Fibroblast of pulmonary artery (primary cell): ENCODE data around the gene RNF112.

Source experiments
- DNase-seq: peaks from one replicate; pipeline ENCODE4 v3.0.0-alpha.2; 2010; ENCODE audit warnings: low read depth
- H3K4me3 ChIP-seq: replicated peaks from 2 replicates; pipeline ENCODE4 v1.5.1; 2011; ENCODE audit warnings: low read depth, mild to moderate bottlenecking, control low read depth, low read length, moderate library complexity
- TF ChIP-seq, protein P1 (sequence below): IDR thresholded peaks from 2 replicates; pipeline ENCODE4 v1.5.1; 2011; ENCODE audit warnings: mild to moderate bottlenecking, control low read depth, low read length, inconsistent platforms; ENCODE audit errors: missing control alignments

The RNF112 gene

DNA sequence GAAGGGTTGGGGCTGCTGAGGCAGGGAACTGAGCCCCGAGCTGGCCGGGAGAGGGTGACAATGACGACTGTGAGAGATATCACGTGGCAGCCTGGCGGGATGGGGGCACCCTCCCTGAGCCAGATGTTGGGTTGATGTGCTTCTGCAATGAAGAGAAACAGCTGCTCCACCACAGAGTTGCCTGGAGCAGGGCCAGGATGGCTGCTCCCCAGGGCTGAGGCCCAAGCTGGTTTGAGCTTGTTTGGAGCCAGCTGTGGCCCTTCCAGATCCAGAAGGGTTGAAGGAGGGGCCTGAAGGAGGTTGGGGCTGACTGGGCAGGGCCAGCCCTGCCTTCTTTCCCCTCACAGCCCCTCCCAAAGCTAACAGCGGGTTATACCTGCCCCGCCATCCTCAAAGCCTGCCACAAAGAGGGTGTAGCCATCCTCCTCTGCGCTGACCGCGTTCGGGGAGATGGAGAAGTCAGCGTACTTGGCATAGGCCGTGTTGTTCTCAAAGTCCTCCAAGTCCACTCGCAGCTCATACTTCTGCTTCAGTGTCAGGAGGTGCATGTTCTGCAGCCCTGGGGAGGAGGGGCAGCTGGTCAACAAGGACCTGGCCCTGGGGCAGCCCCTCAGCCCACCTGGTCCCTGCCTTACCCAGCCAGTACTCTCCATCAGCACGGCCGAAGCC, 26.2 kb upstream of the RNF112 start:
- TF ChIP-seq, protein P1, sequence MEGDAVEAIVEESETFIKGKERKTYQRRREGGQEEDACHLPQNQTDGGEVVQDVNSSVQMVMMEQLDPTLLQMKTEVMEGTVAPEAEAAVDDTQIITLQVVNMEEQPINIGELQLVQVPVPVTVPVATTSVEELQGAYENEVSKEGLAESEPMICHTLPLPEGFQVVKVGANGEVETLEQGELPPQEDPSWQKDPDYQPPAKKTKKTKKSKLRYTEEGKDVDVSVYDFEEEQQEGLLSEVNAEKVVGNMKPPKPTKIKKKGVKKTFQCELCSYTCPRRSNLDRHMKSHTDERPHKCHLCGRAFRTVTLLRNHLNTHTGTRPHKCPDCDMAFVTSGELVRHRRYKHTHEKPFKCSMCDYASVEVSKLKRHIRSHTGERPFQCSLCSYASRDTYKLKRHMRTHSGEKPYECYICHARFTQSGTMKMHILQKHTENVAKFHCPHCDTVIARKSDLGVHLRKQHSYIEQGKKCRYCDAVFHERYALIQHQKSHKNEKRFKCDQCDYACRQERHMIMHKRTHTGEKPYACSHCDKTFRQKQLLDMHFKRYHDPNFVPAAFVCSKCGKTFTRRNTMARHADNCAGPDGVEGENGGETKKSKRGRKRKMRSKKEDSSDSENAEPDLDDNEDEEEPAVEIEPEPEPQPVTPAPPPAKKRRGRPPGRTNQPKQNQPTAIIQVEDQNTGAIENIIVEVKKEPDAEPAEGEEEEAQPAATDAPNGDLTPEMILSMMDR, result no peak
- H3K4me3 ChIP-seq, result peak overlapping the region; percentile 58
- peak; percentile 96 for DNase-seq

DNA sequence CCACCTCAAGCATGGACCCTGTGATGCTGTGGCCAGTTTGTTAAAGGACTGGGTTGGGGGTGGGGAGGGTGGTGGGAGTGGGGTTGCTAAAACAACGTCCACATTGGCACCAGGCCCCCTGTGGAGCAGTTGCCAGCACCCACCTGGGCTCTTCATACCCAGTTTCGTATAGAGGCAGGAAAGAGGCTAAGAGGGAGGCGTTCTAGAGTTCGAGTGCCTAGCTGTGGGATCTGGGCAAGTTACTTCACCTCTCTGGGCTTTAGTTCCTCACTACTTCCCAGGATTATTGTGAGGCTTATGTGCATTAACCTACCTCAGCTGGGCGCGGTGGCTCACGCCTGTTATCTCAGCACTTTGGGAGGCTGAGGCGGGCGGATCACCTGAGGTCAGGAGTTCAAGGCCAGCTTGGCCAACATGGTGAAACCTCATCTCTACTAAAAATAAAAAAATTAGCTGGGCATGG, 25.5 kb upstream of the RNF112 start:
- TF ChIP-seq, protein P1, result no peak
- no peak for DNase-seq
- H3K4me3 ChIP-seq, result peak overlapping the region; percentile 58

DNA sequence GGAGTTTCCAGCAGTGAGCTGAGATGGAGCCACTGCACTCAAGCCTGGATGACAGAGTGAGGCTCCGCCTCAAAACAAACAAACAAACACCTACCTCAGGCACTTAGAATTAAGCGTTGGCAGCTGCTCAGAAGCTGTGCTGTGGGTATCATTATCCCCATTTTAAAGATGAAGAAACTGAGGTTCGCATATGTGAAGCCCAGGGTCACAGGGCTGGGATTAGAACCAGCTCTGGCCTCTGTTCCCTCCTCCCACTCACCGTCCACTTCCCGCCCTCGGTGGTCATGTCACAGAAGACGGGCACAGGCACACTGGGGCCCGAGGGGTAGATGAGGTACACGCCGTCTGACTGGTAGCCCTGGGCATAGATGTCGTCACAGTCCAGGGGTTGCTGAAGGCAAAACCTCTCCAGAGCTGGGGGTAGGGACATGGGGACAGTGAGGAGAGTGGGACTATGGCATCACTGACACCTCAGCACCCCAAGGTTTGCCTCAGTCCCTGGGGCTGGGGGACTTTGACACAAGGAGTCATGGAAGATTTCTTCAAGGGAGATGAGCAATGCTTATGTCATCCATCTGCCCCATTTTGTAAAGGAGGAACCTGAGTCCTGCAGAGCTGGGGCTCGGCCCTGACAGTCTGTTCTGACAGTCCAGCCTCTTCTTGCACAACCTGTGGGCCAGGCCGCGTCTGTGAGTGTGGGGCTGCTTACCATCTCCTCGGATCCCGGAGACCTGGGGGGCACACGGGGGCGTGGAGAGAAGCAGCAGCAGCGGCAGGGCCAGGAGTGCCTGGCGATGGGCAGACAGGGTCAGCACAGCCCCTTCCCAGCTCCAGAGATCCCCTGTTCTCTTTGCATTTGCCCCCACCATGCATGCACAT, 24.7 kb upstream of the RNF112 start:
- DNase-seq, result peak; percentile 78
- H3K4me3 ChIP-seq, result peak overlapping the region; percentile 58
- TF ChIP-seq, protein P1, result no peak

DNA sequence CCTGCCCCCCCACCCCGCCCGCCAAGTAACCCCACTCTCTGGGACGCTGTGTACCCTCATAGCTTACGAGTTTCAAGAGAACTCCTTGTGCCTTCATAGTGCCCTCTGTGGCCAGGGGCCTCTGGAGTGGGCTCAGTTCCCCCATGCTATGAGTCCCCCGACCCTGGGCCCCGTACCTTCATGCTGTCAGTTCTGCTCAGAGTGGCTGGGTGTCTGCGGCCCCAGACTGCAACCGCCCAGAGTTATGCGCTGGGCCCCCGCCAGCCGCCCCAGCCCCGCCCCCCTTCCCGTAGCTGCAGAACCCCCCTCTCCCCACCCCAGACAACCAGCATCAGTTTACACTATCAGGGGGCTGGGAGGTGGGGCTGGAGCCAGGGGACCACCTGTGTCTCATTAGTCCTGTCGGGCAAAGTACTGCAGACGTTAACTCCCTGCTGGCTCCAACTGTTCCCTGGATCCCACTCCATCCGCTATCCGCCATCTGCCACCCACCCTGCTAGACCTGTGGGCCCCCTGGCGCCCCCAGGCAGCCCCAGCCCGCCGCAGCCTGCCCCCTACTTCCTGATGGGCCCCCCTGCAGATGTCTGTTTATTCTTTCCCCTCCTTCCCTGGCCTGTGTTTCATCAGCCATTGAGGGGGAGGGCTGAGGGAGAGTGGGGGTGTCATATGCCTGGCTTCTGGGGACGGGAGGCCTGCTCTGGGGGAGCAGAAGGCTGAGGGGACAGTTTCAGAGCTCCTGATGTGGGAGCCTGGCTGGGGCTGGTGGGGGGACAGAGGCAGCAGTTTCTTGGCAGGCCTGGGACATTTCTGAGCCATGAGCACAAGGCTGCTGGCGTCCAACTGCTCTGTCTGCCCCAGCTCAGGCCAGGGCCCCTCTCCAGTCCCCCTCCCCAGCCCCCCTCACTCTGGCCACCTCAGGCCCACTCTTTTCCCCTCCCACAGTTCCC, 23.8 kb upstream of the RNF112 start, which contains the start of gene MFAP4:
Gene MFAP4 (minus strand): TSS at position 217 of the 947 bp plus-strand sequence. CDS start 35 bp downstream, at position 182.
- TF ChIP-seq, protein P1, result no peak
- H3K4me3 ChIP-seq, result peak within 1 kb of the TSS; percentile 58
- DNase-seq, result peak; percentile 95

DNA sequence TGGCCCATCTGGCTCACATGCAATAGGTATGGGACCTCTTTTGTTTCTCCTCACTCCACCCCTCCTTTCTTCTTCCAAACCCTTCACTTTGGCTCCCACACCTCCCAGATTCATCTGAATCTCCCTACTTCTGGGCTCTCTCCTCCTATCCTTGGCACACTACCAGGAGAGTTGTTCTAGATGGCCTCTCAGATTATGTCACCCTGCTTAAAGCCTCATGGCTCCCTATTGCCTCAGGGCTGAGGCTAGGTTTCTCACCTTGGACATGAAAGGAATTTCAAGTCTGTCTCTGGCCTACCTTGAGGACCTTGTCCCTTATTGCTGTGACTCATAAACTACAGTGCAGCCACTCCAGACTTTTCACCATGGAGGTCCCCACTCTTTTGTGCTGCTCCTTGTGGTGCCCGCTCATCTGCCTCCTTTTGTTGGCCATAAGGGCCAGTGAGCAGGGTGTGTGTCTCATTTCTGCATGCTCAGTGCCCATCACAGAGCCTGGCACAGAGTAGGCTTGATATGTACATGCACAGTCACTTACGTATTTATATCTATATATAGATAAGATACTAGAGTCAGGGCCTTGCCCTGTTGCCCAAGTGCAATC, 23.0 kb upstream of the RNF112 start:
- no peak overlapping the region for H3K4me3 ChIP-seq
- no peak for DNase-seq
- TF ChIP-seq, protein P1, result no peak
